ENCODE measurements around the gene SLX4. TPM values are rescaled to one million over a fixed set of nuclear protein-coding genes. Genes with fewer than 3 reads are reported as not detected.

SLX4 gene
- total RNA-seq, 1 experiment from 2014 or later = 6.4 TPM

DNA sequence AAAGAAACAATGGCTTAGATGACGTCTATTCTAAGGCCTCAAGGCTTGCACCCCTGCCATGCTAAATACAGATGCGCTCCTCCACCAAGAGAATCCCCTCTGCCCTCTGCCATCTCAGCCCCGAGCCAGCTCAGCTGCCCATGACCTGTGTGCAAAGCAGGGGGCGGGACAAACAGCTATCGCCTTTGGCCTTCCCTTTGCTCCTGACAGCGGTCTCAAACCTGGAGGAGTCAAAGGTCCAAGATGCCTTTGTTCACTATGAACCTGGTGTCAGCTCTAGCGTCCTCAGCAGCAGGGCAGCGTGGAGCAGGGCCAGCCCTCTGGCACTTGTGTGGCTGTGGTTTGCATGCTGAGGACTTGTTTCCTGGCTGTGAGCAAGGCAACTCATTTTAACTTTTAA is 12.3 kb downstream of the SLX4 start:
- DNase-seq (ENCODE audit: low spot score) = no peak

DNA sequence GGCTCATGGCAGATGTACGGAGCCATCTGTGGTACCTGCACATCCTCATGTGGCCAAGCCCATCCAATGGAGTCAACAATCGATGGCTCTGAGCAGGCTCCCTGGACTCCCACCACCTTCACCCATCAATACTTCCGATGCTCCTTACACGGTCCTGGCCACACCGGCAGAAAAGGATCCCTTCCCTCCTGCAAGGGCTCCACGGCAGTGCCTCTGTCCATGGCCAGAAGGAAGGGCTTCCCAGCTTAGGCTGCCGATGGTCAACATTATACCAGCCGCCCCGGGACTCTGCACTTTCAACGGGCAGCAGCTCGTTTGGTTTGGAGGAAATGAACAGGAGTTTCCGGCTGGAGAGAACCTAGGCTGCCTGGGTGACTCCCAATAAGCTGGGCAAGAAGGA is 13.2 kb downstream of the SLX4 start:
- no peak for DNase-seq (ENCODE audit: low spot score)

DNA sequence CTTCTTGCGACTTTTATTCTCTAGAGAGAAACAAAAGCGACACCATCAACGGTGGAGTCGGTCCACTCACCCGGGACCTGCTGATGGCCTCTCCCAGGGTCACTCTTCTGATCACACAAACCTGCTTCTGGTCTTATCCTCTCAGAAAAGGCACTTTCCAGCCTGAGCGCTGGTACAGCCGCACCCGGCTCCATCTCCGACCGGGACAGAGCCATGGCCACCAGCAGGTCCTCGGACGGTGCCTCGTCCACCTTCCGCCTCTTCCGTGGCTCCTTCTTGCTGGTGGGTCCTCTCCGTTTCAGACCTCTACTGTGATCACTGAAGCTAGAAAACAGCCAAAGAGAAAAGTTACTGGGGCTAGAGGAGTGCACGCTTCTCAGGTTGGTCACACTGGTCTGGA is 13.7 kb downstream of the SLX4 start:
- DNase-seq (ENCODE audit: low spot score) = no peak

DNA sequence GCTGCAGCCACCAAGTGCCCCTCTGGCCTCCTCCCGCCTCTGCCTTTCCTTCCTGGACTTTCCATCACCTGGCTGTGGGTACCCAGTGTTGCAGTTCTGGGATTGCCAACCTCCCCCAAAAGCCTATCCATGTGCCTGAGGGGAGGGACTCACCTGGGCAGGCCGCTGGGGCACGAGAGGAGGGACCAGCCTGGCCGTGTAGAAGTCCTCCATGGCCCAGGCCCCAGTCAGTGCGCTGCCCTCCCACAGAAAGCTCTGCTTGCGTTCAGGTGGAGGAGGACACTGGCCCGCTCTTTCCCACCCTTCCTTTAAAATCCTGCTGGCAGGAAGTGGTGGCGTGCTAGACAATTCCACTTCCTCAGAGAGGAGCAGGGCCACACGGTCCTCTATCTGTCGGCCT is 14.2 kb downstream of the SLX4 start:
- DNase-seq (ENCODE audit: low spot score) = no peak

DNA sequence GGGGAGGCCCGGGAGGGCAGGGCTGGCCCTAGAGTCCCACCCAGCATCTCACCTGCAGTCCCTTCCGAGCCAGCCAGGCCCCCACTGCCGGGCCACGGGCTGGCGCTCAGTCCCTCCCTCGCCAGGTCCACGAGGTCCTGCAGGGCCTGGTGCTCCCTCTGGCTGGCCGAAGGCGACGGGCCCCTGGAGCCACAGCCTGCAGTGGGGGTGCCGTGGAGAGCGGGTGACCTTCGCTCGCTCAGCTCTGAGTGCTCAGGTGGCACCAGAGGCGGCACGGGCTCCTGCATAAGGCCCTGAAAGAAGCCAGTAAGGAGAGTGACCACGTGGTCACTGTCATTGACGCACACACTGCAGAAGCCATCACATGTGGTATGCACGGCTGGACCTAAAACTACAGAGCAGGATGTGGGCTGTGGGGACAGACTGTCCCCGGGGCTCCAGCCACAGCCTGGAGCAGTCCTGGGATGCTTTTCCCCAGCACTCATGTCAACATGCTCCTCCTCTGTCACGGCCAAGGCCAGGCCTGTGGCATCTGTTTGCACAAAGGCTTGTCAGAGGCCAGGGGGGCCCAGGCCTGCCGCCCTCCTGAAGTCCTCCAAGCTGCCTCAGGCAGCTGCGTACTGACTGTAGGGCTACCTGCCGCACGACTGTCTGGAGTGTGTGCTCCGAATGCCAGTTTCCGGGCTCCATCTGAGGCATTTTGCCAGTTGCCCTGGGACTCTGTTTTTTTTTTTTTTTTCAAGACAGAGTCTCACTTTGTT is 15.1 kb downstream of the SLX4 start:
- no peak for DNase-seq (ENCODE audit: low spot score)

DNA sequence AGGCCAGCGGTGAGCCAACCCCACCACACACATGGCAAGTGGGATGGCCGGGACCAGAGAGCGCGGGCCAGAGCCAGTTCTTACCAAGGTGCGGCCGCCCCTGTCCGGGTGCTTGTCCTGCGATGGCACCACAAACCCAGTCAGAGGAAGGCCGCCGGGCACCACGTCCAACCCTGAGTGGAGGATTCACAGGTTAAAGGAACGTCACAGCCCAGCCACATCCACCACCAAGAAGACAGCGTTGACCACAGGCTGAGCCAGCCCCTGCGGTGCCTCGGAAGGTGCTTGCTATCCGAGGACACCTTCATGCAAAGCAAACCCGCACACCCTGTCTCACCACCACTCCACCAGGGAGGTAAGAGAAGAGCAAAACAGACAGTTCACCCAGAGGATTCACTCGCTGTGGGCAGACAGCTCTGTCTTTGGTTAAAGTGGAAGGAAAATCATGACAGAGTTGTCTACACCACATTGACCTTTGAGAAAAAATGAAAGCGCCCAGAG is 15.8 kb downstream of the SLX4 start:
- DNase-seq (ENCODE audit: low spot score) = no peak

DNA sequence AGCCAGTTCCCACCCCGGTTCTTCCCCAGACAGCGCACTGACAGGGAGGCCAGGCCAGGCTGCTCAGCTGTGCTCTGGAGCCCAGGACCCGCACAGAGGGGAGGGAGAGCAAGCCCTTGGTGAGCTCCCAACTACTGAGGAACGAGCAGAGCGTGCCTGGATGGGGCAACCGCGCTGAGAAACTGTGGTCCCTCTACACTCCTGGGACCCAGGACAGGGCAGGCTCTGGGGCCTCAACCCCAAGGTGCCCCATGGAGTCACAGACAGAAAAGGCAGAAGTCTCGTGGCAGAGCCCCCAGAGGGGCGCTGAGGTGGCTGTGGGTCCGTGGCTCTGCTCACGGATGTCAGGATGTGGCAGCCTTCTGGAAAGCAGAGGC is 16.3 kb downstream of the SLX4 start:
- no peak for DNase-seq (ENCODE audit: low spot score)

DNA sequence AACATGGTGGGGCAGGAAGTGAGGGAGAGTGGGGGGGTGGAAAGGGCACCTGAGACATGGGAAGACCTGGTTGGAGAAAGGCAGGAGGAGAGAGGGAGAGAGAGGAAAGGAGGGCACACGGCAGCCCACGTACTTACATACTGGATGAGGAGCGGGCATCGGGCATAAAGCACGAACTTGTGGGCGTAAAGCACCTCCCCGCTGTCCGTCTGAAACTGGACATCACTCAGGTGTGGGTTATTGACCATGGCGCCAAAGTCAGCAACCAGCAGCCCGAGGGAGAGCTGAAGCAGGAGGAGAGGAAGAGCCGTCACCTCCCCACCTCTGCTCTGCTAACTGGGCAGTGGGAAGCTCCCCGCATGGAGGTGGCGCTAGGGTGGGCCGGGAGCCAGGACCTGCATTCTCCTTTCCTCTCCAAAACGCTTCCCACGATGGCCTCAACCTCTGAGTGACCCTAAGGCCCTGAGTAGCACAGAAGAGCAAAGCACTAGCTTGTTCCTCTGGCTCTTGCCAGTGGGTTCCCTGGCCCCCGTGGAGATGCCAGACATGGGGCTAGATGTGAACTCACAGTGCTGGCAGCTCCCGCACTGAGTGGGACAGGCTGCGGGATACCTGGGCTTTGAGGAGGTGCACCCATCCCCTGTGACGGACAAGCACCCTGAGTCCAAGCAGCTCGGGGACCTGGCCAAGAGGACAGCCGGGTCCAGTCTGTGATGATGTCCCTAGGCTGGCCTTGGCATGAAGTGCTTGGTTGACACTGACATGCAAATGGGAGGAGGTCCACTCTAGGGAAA is 16.9 kb downstream of the SLX4 start:
- no peak for DNase-seq (ENCODE audit: low spot score)

DNA sequence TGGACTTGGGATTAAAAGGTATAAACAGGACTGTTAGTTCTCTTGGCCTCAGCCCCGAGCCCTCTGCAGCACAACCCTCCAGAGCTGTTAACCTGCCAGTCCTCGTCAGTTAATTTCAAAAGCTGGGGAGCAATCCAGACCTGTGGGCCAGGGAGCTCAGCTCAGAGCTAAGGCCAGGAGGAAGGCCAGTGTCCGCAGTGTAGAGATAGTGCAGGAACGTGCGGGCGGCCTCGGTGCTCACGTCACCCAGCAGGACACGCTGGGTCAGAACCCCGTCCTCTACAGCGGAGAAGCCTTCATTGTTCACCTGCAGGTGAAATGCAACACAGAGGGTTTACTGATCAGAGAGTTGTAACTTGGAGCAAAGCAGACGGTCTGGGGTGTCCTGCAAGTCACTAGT is 18.8 kb downstream of the SLX4 start:
- DNase-seq (ENCODE audit: low spot score) = no peak

DNA sequence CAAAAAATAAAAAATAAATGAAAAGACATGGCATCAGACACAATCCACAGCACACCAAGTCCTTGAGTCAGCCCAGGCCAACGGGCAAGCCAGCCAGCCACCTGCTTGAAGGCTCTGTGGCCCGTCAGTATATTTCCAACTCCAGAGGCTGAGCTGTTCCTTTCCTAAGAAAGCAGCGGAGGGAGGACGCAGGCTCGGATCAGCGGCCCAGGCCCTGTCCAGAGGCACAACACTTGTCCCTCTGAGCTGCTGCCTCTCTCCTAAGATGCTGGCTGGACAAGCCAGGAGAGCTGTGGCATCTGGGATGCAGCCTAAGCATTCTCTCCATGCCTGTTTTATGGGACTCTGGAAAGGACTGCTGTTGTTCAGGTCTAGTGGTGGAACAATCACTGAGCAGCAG is 19.4 kb downstream of the SLX4 start:
- no peak for DNase-seq (ENCODE audit: low spot score)

DNA sequence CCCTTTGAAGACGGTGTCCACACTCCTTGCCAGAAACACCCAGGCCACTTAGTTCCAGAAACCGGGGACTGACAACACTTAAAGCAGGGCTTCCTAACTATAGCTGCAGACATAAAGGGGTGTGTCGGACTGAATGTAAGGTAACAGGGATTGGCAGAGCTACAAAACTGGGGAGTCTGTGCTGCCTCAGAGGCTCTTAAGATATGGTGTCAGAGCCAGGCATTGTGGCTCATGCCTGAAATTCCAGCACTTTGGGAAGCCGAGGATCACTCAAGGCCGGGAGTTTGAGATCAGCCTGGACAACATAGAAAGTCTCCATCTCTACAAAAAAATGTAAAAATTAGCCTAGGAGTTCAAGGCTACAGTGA is 20.0 kb downstream of the SLX4 start:
- DNase-seq (ENCODE audit: low spot score) = no peak

DNA sequence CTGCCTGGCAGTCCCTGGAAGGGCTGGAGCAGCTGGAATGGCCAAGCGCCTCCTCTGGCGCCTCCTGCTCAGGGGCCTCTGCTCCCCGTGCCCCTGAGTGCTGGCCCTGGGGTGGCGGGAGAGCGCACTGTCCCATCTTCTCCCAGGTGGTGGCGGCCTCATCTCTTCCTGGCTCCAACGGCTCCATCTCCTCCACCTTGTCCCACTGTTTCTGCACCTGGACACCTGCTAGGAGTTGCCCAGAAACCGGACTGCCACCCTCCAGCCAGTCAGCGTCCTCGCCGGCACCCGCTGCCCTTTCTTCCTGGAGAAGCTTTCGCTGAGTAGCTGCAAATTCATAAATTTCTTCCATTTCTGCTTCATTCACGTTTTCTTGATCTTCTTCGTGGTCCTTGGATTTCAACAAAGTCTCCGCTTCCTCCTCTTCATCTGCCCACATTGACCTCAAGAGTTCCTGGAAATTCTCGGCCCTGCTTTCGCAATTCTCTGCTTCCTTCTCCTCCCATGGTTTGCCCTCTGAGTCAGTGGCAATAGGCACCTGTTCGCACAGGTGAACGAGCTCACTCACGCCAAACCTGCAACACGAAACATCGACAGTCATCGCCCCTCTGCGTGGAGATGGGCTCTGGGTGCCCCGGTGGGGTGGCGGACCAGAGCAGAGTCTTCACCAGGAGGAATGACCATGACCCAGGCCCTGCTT is 20.5 kb downstream of the SLX4 start:
- peak; percentile 10 for DNase-seq (ENCODE audit: low spot score)

DNA sequence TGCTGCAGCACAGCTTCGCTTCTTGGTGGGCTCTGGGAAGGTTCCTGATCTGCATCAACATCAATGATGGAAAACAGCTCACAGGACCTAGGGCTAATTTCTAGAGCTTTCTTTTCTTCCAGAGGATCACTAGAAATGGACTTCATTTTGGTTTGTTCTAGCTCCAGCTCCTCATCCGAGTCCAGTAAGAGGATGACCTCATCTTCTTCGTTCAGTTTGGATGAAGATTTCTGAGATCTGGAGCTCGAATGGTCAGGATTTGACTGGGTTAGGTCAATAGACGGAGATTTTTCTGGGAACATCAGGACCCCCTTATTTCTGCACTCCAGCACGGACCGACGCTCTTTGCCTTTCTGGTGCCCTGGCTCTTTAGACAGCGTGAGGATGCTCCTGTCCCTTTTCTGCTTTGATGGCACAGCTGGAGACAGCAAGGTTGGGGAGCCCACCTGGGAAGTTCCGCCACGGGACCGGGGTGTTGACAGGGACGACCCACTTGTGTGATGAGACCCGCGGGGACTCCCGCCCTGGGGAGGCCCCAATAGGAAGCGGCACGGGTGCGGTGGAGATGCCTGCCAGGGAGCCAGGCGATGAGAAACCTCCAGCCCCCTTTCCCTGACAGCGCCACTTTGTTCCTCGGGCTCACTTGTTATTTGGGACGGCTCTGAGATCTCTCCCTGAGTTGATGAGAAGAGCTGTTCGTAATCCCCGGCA is 21.3 kb downstream of the SLX4 start:
- no peak for DNase-seq (ENCODE audit: low spot score)

DNA sequence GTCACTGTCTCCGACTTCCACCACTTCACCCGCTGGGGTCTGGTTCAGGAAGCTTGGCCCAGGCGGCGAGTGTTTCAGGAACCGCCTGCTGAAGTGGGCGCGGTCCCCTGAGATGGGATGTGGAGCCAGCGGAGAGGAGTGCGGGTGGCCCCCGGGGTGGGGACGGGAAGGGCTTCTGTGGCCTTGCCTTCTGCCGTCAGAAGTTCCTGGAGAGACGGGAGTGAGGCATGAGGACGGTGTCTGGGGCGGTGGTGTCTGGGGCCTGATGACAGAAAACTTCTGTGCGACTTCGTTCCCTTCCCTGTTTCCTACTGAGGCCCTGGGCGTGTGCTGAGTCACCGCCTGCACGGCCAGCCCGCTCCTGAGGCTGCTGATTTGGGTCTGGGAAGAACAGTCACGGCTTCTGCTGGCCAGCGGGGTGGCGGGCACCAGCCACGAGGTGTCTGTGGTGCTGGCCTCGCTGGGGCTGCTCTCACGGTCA is 21.9 kb downstream of the SLX4 start:
- no peak for DNase-seq (ENCODE audit: low spot score)

DNA sequence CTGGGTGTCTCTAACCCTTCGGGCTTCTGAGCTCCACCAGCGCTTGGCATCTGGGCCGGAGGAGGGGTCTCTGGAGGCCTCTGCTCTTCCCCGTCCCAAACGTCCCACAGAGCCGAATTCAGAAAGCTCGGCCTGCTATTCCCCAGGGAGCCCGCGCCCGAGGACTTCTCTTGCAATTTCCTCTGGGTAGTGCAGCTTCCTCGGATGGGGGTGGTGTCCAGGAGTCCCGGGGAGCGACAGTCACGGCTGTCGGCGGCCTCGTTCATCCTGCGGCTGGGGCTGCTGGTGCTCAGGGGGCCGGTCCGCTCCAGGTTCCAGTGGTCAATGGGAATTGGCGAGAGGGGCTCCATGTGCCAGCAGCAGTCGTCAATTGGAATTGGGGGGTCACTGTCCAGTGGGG is 22.4 kb downstream of the SLX4 start:
- DNase-seq (ENCODE audit: low spot score) = no peak

DNA sequence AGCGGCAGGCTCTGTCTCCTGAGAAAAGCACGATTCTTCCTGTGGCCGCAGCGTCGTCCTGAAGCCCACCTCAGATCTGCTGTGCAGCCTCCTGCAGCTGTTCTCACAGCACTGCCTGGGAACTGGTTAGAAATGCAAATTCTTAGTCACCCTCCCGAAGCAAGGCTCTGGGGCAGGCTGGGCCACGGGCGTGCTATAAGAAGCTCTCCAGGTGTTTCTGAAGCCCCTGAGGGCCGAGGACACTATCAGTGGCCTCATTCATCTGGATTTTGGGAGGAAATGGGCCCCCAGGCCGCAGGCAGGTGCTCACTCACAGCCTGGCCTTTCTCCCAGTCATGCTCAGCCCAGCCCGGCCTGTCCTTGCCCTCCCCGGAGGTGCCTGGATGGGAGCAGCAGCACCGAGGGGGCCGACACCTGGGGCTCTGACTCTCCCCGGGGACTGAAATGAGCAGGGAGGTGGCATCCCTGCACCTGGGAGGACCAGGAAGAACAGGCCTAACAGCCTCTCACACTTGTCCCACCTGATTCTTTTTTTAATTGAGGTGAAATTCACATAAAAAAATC is 23.8 kb downstream of the SLX4 start:
- no peak for DNase-seq (ENCODE audit: low spot score)

DNA sequence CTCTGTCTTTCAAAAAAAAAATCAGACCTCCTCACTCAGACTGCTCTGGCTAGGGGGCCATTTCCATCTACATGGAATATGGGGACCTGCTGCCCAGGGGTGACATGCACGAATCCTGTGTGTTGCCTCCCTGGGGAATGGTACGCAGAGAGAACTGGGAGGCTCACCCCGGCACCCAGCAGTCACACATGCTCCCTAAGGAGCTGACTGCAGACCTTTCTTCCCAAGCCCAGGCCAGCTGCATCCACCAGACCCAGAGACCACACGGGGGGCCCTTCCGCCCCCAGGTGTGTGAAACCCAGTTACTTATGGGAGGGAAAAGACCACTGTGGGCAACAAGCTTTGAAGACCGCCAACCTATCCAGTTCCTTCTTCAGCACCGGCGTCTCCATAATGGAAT is 27.0 kb downstream of the SLX4 start:
- DNase-seq (ENCODE audit: low spot score) = no peak

DNA sequence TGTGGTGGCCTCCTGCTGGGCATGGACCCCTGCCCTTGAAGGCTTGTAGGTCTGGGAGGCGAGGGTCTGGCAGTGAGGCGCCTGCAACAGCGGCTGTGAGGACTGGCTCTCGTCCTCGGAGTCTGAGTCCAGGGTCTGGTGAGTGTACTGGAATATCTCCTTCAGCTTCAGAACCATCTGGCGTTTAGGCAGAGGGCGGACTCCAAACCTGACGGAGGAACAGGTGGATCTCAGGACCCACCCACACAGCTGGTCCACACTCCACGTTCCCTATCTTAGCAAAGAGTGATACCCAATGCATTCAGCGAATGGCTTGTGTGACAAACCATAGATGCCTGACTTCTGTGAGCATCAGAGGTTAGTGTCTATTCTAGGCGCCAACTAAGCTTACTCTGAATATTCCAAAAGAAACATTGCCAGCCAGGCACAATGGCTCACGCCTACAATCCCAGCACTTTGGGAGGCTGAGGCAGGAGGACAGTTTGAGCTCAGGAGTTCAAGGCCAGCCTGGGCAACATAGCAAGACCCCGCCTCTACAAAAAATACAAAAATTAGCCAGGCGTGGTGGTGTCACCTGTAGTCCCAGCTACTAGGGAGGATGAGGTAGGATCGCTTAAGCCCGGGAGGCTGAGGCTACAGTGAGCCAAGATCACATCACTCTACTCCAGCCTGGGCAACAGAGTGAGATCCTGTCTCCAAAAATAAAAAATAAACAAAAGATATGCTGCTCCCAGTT is 27.9 kb downstream of the SLX4 start:
- DNase-seq (ENCODE audit: low spot score) = no peak

DNA sequence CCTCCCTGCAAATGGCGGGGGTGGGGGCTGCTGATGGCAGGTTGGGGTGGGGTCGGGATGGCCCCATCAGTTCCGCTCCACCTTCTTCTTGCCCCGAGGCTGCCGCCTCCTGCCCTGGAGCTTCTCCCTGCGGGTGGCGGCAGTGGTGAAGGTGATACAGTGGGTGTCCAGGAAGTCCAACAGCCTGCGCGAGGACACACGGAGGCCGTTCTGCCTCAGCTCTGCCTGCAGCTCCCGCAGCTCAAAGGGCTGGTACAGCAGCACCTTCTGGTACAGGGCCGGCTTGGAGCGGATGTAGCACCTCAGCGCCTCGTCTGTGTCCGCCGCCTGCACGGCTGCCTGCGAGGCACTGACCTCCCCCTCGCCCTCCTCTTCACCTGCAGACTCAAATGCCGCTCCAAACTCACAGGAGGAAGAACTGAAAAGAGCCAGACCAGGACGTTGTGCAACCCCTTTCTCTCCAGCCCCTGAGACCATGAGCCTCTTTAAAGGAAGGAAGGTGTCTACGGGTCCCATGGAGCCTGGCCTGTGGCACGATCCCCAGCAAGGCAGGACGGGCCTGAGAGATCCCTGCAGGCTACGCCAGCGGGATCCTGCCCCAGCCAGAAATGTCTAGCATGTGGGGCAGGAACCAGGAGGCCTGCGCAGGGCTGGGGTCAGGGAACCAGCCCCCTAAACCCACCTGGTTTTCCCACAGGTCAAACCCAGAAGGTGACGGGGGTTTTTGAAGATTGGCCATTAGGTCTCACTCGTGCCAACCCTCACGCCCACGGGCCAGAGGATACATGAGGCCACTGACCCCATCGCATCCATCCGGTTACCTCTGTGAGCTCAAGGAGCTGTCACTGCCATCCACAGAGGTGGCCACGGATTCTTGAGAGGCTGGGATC is 28.9 kb downstream of the SLX4 start:
- no peak for DNase-seq (ENCODE audit: low spot score)

DNA sequence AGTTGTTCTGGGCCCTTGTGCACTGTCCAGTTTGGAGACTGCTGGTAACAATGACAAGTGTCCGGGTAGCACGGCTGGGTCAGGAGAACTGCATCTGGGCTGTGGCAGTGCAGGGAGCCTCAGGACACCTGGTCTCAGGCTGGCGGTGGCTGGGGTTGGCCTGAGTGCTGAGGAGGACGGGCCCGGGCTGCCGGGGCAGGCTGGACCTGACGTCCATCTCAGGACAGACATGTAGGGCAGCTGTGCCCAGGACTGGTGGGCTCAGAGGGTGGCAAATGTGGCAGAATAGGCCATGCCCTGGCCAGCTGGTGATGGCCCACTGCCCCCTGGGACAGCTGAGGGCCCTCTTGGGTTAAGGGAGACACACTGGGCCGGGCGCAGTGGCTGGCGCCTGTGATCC is 30.0 kb downstream of the SLX4 start:
- no peak for DNase-seq (ENCODE audit: low spot score)

All from HT-29 (cell line).